Transverse colon (tissue), 4 donors: ENCODE results near the gene TRAF3. TPM values are rescaled to one million over a fixed set of nuclear protein-coding genes. Genes with fewer than 3 reads are reported as not detected.

Experiments
- DNase-seq: peaks from one replicate; pipeline ENCODE4 v3.0.0-alpha.2; 2019
- H3K27ac ChIP-seq, 4 donors: fragments of 200-600 bp; sonication (generic); 2 replicates each; pipeline ENCODE4 v1.5.1; 2016 to 2018; ENCODE audit warnings: inconsistent platforms in 4 of 4
- H3K27me3 ChIP-seq: fragments of 200-600 bp; sonication (generic); 2 replicates; pipeline ENCODE4 v1.5.1; 2017; ENCODE audit warnings: inconsistent platforms
- H3K36me3 ChIP-seq, 4 donors: fragments of 200-600 bp; sonication (generic); 2 replicates each; pipeline ENCODE4 v1.5.1; 2017 to 2019; ENCODE audit warnings: inconsistent platforms in 4 of 4
- H3K4me1 ChIP-seq, 4 donors: fragments of 200-600 bp; sonication (generic); 2 replicates each; pipeline ENCODE4 v1.5.1; 2017 to 2020; ENCODE audit warnings: inconsistent platforms in 4 of 4
- H3K4me3 ChIP-seq, 4 donors: fragments of 200-600 bp; sonication (generic); 1 replicate in 1 of 4; 2 replicates in 3 of 4; pipeline versions ENCODE4 v1.5.1 to v1.6.1; 2017 to 2019; ENCODE audit warnings: inconsistent platforms in 4 of 4
- H3K9me3 ChIP-seq, 2 donors: fragments of 200-600 bp; sonication (generic); 2 replicates each; pipeline ENCODE4 v1.5.1; 2017 to 2019; ENCODE audit warnings: inconsistent platforms in 2 of 2
- EP300 ChIP-seq: sonication (generic); formaldehyde crosslinking; IDR thresholded peaks from one replicate; pipeline ENCODE4 v1.6.1; 2017; ENCODE audit warnings: antibody characterized with exemption, low read depth
- POLR2A ChIP-seq: fragments of 450-650 bp; IDR thresholded peaks from one replicate; pipeline ENCODE4 v1.6.1; 2016; ENCODE audit warnings: antibody characterized with exemption, mild to moderate bottlenecking, moderate library complexity
- POLR2AphosphoS5 ChIP-seq, 3 donors: sonication (generic); formaldehyde crosslinking; IDR thresholded peaks; one replicate each; pipeline ENCODE4 v1.6.1; 2016; ENCODE audit warnings: antibody characterized with exemption in 3 of 3
- WGBS, 2 donors: methylation state at CpG; one replicate each; pipeline ENCODE4 v1.1.5; 2018; ENCODE audit warnings: low coverage in 1 of 2; 5-methylcytosine and 5-hydroxymethylcytosine counted together
- in situ Hi-C, 4 donors: fragments of 200-750 bp; cut with MboI; loops; one replicate each; pipeline versions ENCODE4 v1.15.0 to v1.15.1; 2017; ENCODE audit warnings: low sequenced_read_pairs in 3 of 4, low pct_ligation_motif_present in 1 of 4, low pct_unique_long_range_greater_than_20kb in 1 of 4
- intact Hi-C: fragments of 100-400 bp; cut with DNase I; formaldehyde crosslinking; loops from one replicate; pipeline ENCODE4 v1.15.1; 2023; ENCODE audit warnings: low total_unique reads
- total RNA-seq, 4 donors: library from RNA; depleted of rRNA; stranded (reverse); fragments of >200 nt; gene quantifications; one replicate each; pipeline ENCODE4 v1.1.0, GENCODE V29; 2016
- TF ChIP-seq, protein P1 (sequence below), 5 experiments: fragments of 200-600 bp in 3 of 5; fragments of 450-650 bp in 2 of 5; sonication (generic) in 3 of 5; IDR thresholded peaks; 1 replicate in 2 of 5; 2 replicates in 3 of 5; pipeline ENCODE4 v1.5.1; 2016 to 2017; ENCODE audit warnings: antibody characterized with exemption in 5 of 5, inconsistent platforms in 3 of 5, mild to moderate bottlenecking in 2 of 5, moderate library complexity in 1 of 5

The TRAF3 gene
- total RNA-seq, 4 donors from 2014 or later = 18.7 to 28.9 (median 25.0) TPM

GRCh38 chr14:102786768-102787167, 9.5 kb downstream of the TRAF3 start:
- peaks cover 0 to 15% (median 0%) of the 10 kb centered on the region in 4 donors for H3K4me1 ChIP-seq
- H3K27me3 ChIP-seq = no peaks in the 10 kb centered on the region
- H3K27ac ChIP-seq = no peak overlapping the region
- H3K4me3 ChIP-seq = no peak overlapping the region
- intact Hi-C loops (no loop called here), in situ Hi-C loops (no loop called here)
- H3K36me3 ChIP-seq = no peaks in the 10 kb centered on the region
- H3K9me3 ChIP-seq = no peaks in the 10 kb centered on the region
- 81% methylated on average over 4 of the region's 4 CpGs; no CpG with 5 or more reads in 1 of the 2 donors for WGBS, 2 donors
- no peak for DNase-seq
- no peak for TF ChIP-seq POLR2AphosphoS5 (IDR thresholded peaks at IDR 0.05)

DNA sequence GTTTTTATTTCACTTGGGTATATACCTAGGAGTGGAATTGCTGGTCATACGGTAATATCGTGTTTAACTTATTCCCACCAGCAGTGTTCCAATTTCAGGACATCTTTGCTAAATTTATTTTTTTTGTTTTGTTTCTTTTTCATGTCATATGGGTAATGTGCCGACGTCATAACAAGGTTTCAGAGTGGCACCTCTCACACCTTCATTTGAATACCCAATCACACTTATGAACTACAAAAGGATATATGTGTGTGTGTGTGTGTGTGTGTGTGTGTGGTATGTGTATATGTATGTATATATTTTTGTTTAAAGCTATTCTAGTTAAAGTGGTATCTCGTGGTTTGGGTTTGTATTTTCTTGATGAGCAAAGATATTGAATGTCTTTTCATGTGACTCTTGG, 12.1 kb downstream of the TRAF3 start:
- 84 to 96% methylated on average over 4 to 5 of the region's 5 CpGs for WGBS, 2 donors
- H3K27ac ChIP-seq = no peak overlapping the region
- H3K9me3 ChIP-seq = no peaks in the 10 kb centered on the region
- no peaks in the 10 kb centered on the region for H3K27me3 ChIP-seq
- in situ Hi-C loops = no loop called here
- intact Hi-C loops = no loop called here
- TF ChIP-seq EP300 (no peak), POLR2A (no peak), POLR2AphosphoS5 (IDR thresholded peaks at IDR 0.05) (no peak)
- TF ChIP-seq, protein P1, sequence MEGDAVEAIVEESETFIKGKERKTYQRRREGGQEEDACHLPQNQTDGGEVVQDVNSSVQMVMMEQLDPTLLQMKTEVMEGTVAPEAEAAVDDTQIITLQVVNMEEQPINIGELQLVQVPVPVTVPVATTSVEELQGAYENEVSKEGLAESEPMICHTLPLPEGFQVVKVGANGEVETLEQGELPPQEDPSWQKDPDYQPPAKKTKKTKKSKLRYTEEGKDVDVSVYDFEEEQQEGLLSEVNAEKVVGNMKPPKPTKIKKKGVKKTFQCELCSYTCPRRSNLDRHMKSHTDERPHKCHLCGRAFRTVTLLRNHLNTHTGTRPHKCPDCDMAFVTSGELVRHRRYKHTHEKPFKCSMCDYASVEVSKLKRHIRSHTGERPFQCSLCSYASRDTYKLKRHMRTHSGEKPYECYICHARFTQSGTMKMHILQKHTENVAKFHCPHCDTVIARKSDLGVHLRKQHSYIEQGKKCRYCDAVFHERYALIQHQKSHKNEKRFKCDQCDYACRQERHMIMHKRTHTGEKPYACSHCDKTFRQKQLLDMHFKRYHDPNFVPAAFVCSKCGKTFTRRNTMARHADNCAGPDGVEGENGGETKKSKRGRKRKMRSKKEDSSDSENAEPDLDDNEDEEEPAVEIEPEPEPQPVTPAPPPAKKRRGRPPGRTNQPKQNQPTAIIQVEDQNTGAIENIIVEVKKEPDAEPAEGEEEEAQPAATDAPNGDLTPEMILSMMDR (IDR thresholded peaks at IDR 0.05) = no peak
- no peak for DNase-seq
- H3K36me3 ChIP-seq = no peaks in the 10 kb centered on the region
- no peak overlapping the region for H3K4me3 ChIP-seq
- peaks cover 0 to 18% (median 1%) of the 10 kb centered on the region in 4 donors for H3K4me1 ChIP-seq

DNA sequence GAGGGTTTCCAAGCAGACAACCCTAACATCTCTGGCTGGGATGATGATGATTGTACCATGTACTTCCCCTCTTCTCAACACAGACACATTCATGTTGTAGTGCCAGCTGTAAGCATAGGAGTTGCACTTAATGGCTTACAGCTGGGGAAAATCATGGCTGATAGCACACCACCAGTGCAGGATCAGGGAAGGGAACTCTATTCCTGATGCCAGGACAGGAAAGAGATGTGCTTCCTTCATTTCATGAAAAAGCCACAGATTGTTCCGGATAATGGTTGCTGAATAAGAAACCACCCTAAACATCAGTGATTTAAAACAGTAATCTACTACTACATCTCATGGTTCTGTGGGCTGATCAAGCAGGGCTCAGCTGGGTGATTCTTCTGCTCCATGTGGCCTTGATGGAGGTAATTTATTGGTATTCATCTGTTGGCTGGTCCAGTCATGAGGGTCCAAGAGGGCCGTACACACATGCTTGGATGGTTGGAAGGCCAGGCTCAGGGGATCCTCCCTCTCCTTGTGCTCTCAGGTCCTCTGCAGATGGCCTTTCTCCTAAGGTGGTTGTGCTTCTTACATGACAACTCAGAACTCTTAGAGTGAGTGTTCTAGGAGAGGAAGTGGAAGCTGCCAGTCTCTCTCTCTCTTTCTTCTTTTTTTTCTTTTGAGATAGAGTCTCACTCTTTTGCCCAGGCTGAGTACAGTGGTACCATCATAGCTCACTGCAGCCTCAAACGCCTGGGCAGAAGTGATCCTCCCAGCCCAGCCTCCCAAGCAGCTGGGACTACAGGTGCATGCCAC, 16.5 kb downstream of the TRAF3 start:
- no peaks in the 10 kb centered on the region for H3K27me3 ChIP-seq
- H3K4me1 ChIP-seq = peaks cover 0 to 19% (median 6%) of the 10 kb centered on the region in 4 donors
- no peak overlapping the region for H3K27ac ChIP-seq
- in situ Hi-C loops = no loop called here
- 82% methylated on average over 3 of the region's 3 CpGs; no CpG with 5 or more reads in 1 of the 2 donors for WGBS, 2 donors
- H3K36me3 ChIP-seq = no peaks in the 10 kb centered on the region
- no peak overlapping the region for H3K4me3 ChIP-seq
- no peaks in the 10 kb centered on the region for H3K9me3 ChIP-seq
- TF ChIP-seq POLR2AphosphoS5 (IDR thresholded peaks at IDR 0.05) = no peak
- no peak for TF ChIP-seq POLR2A
- TF ChIP-seq, protein P1 (IDR thresholded peaks at IDR 0.05) = no peak
- no peak for TF ChIP-seq EP300
- intact Hi-C loops = no loop called here
- DNase-seq = no peak

- TF ChIP-seq, protein P1 (IDR thresholded peaks at IDR 0.05) = no peak
- DNase-seq = peak; percentile 70
- 11 to 43% methylated on average over 1 to 2 of the region's 2 CpGs for WGBS, 2 donors
- in situ Hi-C loops = no loop called here
- peaks cover 0 to 23% (median 6%) of the 10 kb centered on the region in 4 donors for H3K4me1 ChIP-seq
- no peak overlapping the region for H3K4me3 ChIP-seq
- H3K27ac ChIP-seq = peak overlapping the region; percentile 39 to 66 (median 56)
- H3K9me3 ChIP-seq = no peaks in the 10 kb centered on the region
- no peaks in the 10 kb centered on the region for H3K36me3 ChIP-seq
- intact Hi-C loops = no loop called here
- H3K27me3 ChIP-seq = no peaks in the 10 kb centered on the region
Observed at GRCh38 chr14:102795060-102795925, 18.0 kb downstream of the TRAF3 start.
